Measurements from ENCODE around the gene TMEM217.

TMEM217 gene

GRCh38 chr6:37260040-37260439 is 2.1 kb upstream of the TMEM217 start:
- Histone ChIP-seq H2BK12ac (ENCODE audit: low read length in 2 of 2) (no peak overlapping the region), H3K36me3 (ENCODE audit: control insufficient read depth in 1 of 2, insufficient read depth in 2 of 2, low read depth in 1 of 2, low read length in 2 of 2) (no peaks in the 10 kb centered on the region), H4K8ac (ENCODE audit: low read length) (no peak overlapping the region), H3K27ac (ENCODE audit: low read length, poor library complexity, severe bottlenecking) (no peak overlapping the region), H3K9ac (ENCODE audit: low read length) (peak overlapping the region; percentile 99), H3K79me1 (replicated peaks; ENCODE audit: low read length, poor library complexity, severe bottlenecking) (peaks cover 5% of the 10 kb centered on the region), H3K18ac (ENCODE audit: low read depth in 1 of 2, low read length in 2 of 2) (no peak overlapping the region), H2AFZ (ENCODE audit: low read depth, low read length) (no peak overlapping the region), H3K4me2 (ENCODE audit: low read length, poor library complexity, severe bottlenecking) (no peak overlapping the region), H3K4me3 (ENCODE audit: insufficient read depth in 1 of 2, low read depth in 1 of 2, low read length in 2 of 2) (no peak overlapping the region), H2AK5ac (ENCODE audit: low read length, severe bottlenecking) (no peak overlapping the region), H3K4ac (ENCODE audit: low read depth in 1 of 2, low read length in 2 of 2) (no peak overlapping the region), H2BK120ac (ENCODE audit: low read depth, low read length) (no peak overlapping the region), H3K27me3 (ENCODE audit: control insufficient read depth in 1 of 2, insufficient read depth in 1 of 2, low read length in 2 of 2) (no peaks in the 10 kb centered on the region), H4K91ac (ENCODE audit: low read length) (no peak overlapping the region), H3K23ac (ENCODE audit: low read length in 2 of 2) (no peak overlapping the region), H2BK15ac (ENCODE audit: low read depth, poor library complexity, severe bottlenecking) (no peak overlapping the region), H3K9me3 (ENCODE audit: control insufficient read depth, low read length) (no peaks in the 10 kb centered on the region), H2BK5ac (ENCODE audit: low read depth, low read length, poor library complexity, severe bottlenecking) (no peak overlapping the region), H3K4me1 (ENCODE audit: control insufficient read depth, insufficient read depth, low read depth, low read length) (peaks cover 2% of the 10 kb centered on the region), H3K14ac (ENCODE audit: low read length in 2 of 2) (no peak overlapping the region)
- WGBS, result 97% methylated on average over 1 of the region's 2 CpGs
- DNase-seq, result no peak

GRCh38 chr6:37259191-37259590 is 1.2 kb upstream of the TMEM217 start:
- Histone ChIP-seq H2BK120ac (ENCODE audit: low read depth, low read length) (no peak overlapping the region), H4K8ac (ENCODE audit: low read length) (no peak overlapping the region), H3K27me3 (ENCODE audit: control insufficient read depth in 1 of 2, insufficient read depth in 1 of 2, low read length in 2 of 2) (no peaks in the 10 kb centered on the region), H3K4ac (ENCODE audit: low read depth in 1 of 2, low read length in 2 of 2) (no peak overlapping the region), H3K9ac (ENCODE audit: low read length) (peak overlapping the region; percentile 99), H3K18ac (ENCODE audit: low read depth in 1 of 2, low read length in 2 of 2) (no peak overlapping the region), H3K4me1 (ENCODE audit: control insufficient read depth, insufficient read depth, low read depth, low read length) (peaks cover under 1% of the 10 kb centered on the region), H3K4me3 (ENCODE audit: insufficient read depth in 1 of 2, low read depth in 1 of 2, low read length in 2 of 2) (peak overlapping the region in 1 of 2 experiments; percentile 95), H3K27ac (ENCODE audit: low read length, poor library complexity, severe bottlenecking) (no peak overlapping the region), H3K4me2 (ENCODE audit: low read length, poor library complexity, severe bottlenecking) (peak overlapping the region; percentile 49), H3K36me3 (ENCODE audit: control insufficient read depth in 1 of 2, insufficient read depth in 2 of 2, low read depth in 1 of 2, low read length in 2 of 2) (no peaks in the 10 kb centered on the region), H2BK12ac (ENCODE audit: low read length in 2 of 2) (no peak overlapping the region), H3K14ac (ENCODE audit: low read length in 2 of 2) (no peak overlapping the region), H3K9me3 (ENCODE audit: control insufficient read depth, low read length) (no peaks in the 10 kb centered on the region), H3K79me1 (replicated peaks; ENCODE audit: low read length, poor library complexity, severe bottlenecking) (peaks cover 6% of the 10 kb centered on the region), H4K91ac (ENCODE audit: low read length) (no peak overlapping the region), H2AFZ (ENCODE audit: low read depth, low read length) (no peak overlapping the region), H2BK5ac (ENCODE audit: low read depth, low read length, poor library complexity, severe bottlenecking) (no peak overlapping the region), H2AK5ac (ENCODE audit: low read length, severe bottlenecking) (no peak overlapping the region), H2BK15ac (ENCODE audit: low read depth, poor library complexity, severe bottlenecking) (no peak overlapping the region), H3K23ac (ENCODE audit: low read length in 2 of 2) (no peak overlapping the region)
- DNase-seq, result peak; percentile 61
- no CpG with 5 or more reads among the region's 2 CpGs for WGBS

GRCh38 chr6:37258405-37259105 is 611 bp upstream of the TMEM217 start:
- Histone ChIP-seq H3K23ac (ENCODE audit: low read length in 2 of 2) (no peak overlapping the region), H3K27me3 (ENCODE audit: control insufficient read depth in 1 of 2, insufficient read depth in 1 of 2, low read length in 2 of 2) (no peaks in the 10 kb centered on the region), H3K4me1 (ENCODE audit: control insufficient read depth, insufficient read depth, low read depth, low read length) (no peaks in the 10 kb centered on the region), H2BK5ac (ENCODE audit: low read depth, low read length, poor library complexity, severe bottlenecking) (peak overlapping the region; percentile 26), H2BK12ac (ENCODE audit: low read length in 2 of 2) (peak overlapping the region in 1 of 2 experiments; percentile 76), H2BK120ac (ENCODE audit: low read depth, low read length) (no peak overlapping the region), H4K8ac (ENCODE audit: low read length) (no peak overlapping the region), H3K9me3 (ENCODE audit: control insufficient read depth, low read length) (no peaks in the 10 kb centered on the region), H2AK5ac (ENCODE audit: low read length, severe bottlenecking) (no peak overlapping the region), H2AFZ (ENCODE audit: low read depth, low read length) (peak overlapping the region; percentile 84), H3K18ac (ENCODE audit: low read depth in 1 of 2, low read length in 2 of 2) (no peak overlapping the region), H3K79me1 (replicated peaks; ENCODE audit: low read length, poor library complexity, severe bottlenecking) (peaks cover 7% of the 10 kb centered on the region), H3K4me3 (ENCODE audit: insufficient read depth in 1 of 2, low read depth in 1 of 2, low read length in 2 of 2) (peak overlapping the region; percentile 88 to 95), H2BK15ac (ENCODE audit: low read depth, poor library complexity, severe bottlenecking) (no peak overlapping the region), H4K91ac (ENCODE audit: low read length) (no peak overlapping the region), H3K4me2 (ENCODE audit: low read length, poor library complexity, severe bottlenecking) (peak overlapping the region; percentile 64), H3K4ac (ENCODE audit: low read depth in 1 of 2, low read length in 2 of 2) (peak overlapping the region; percentile 14 to 89), H3K36me3 (ENCODE audit: control insufficient read depth in 1 of 2, insufficient read depth in 2 of 2, low read depth in 1 of 2, low read length in 2 of 2) (no peaks in the 10 kb centered on the region), H3K27ac (ENCODE audit: low read length, poor library complexity, severe bottlenecking) (peak overlapping the region; percentile 75), H3K9ac (ENCODE audit: low read length) (peak overlapping the region; percentile 99), H3K14ac (ENCODE audit: low read length in 2 of 2) (peak overlapping the region in 1 of 2 experiments; percentile 56)
- WGBS, result 21% methylated on average over 11 of the region's 11 CpGs
- no peak for DNase-seq

- no peak overlapping the region for H4K8ac ChIP-seq (ENCODE audit: low read length)
- no peak overlapping the region for H4K91ac ChIP-seq (ENCODE audit: low read length)
- H2BK5ac ChIP-seq (ENCODE audit: low read depth, low read length, poor library complexity, severe bottlenecking), result no peak overlapping the region
- H2AK5ac ChIP-seq (ENCODE audit: low read length, severe bottlenecking), result no peak overlapping the region
- peak overlapping the region; percentile 88 to 95 for H3K4me3 ChIP-seq (ENCODE audit: insufficient read depth in 1 of 2, low read depth in 1 of 2, low read length in 2 of 2)
- no peaks in the 10 kb centered on the region for H3K9me3 ChIP-seq (ENCODE audit: control insufficient read depth, low read length)
- H3K36me3 ChIP-seq (ENCODE audit: control insufficient read depth in 1 of 2, insufficient read depth in 2 of 2, low read depth in 1 of 2, low read length in 2 of 2), result no peaks in the 10 kb centered on the region
- peak overlapping the region; percentile 76 for H3K4me2 ChIP-seq (ENCODE audit: low read length, poor library complexity, severe bottlenecking)
- peaks cover 7% of the 10 kb centered on the region for H3K79me1 ChIP-seq (replicated peaks; ENCODE audit: low read length, poor library complexity, severe bottlenecking)
- H3K4ac ChIP-seq (ENCODE audit: low read depth in 1 of 2, low read length in 2 of 2), result no peak overlapping the region
- H2BK12ac ChIP-seq (ENCODE audit: low read length in 2 of 2), result no peak overlapping the region
- no peaks in the 10 kb centered on the region for H3K4me1 ChIP-seq (ENCODE audit: control insufficient read depth, insufficient read depth, low read depth, low read length)
- DNase-seq, result no peak
- H3K27me3 ChIP-seq (ENCODE audit: control insufficient read depth in 1 of 2, insufficient read depth in 1 of 2, low read length in 2 of 2), result no peaks in the 10 kb centered on the region
- H3K27ac ChIP-seq (ENCODE audit: low read length, poor library complexity, severe bottlenecking), result no peak overlapping the region
- H3K9ac ChIP-seq (ENCODE audit: low read length), result peak overlapping the region; percentile 99
- no peak overlapping the region for H3K23ac ChIP-seq (ENCODE audit: low read length in 2 of 2)
- no peak overlapping the region for H2BK15ac ChIP-seq (ENCODE audit: low read depth, poor library complexity, severe bottlenecking)
- H3K18ac ChIP-seq (ENCODE audit: low read depth in 1 of 2, low read length in 2 of 2), result no peak overlapping the region
- H3K14ac ChIP-seq (ENCODE audit: low read length in 2 of 2), result no peak overlapping the region
- H2BK120ac ChIP-seq (ENCODE audit: low read depth, low read length), result no peak overlapping the region
- H2AFZ ChIP-seq (ENCODE audit: low read depth, low read length), result no peak overlapping the region
- 0% methylated on average over 9 of the region's 9 CpGs for WGBS
Observed at GRCh38 chr6:37257320-37257633, 667 bp downstream of the TMEM217 start.

Measured in mesenchymal stem cell (in vitro differentiated cells and primary cell).